Parathyroid adenoma (tissue), 2 donors: ENCODE results near the gene VSIG1.
A peak's percentile ranks its signal among the peaks of the same experiment; 100 is the strongest.

Experiments used
- H2AFZ ChIP-seq: fragments of 300-600 bp; sonication (generic); one replicate; pipeline ENCODE4 v1.7.0; 2017; ENCODE audit warnings: antibody characterized with exemption, mild to moderate bottlenecking
- H3K27ac ChIP-seq: fragments of 300-600 bp; sonication (generic); one replicate; pipeline ENCODE4 v1.7.0; 2017
- H3K27me3 ChIP-seq: fragments of 300-600 bp; sonication (generic); one replicate; pipeline ENCODE4 v1.7.0; 2017; ENCODE audit warnings: low read length; ENCODE audit not compliant: control insufficient read depth, insufficient read depth
- H3K36me3 ChIP-seq: fragments of 300-600 bp; sonication (generic); one replicate; pipeline ENCODE4 v1.7.0; 2017; ENCODE audit warnings: low read length; ENCODE audit not compliant: control insufficient read depth, insufficient read depth
- H3K4me1 ChIP-seq: fragments of 300-600 bp; sonication (generic); one replicate; pipeline ENCODE4 v1.7.0; 2017; ENCODE audit warnings: control low read depth
- H3K4me2 ChIP-seq: fragments of 300-600 bp; sonication (generic); one replicate; pipeline ENCODE4 v1.7.0; 2017; ENCODE audit warnings: low read length
- H3K4me3 ChIP-seq: fragments of 300-600 bp; sonication (generic); one replicate; pipeline ENCODE4 v1.7.0; 2017; ENCODE audit warnings: low read depth, low read length
- H3K79me2 ChIP-seq: fragments of 300-600 bp; sonication (generic); one replicate; pipeline ENCODE4 v1.7.0; 2017; ENCODE audit warnings: control low read depth
- H3K9ac ChIP-seq: fragments of 300-600 bp; sonication (generic); one replicate; pipeline ENCODE4 v1.7.0; 2017; ENCODE audit warnings: mild to moderate bottlenecking
- H3K9me3 ChIP-seq: fragments of 300-600 bp; sonication (generic); one replicate; pipeline ENCODE4 v1.7.0; 2017; ENCODE audit warnings: low read length; ENCODE audit not compliant: control insufficient read depth
- TF ChIP-seq, protein P1 (sequence below): fragments of 300-600 bp; sonication (generic); IDR thresholded peaks from one replicate; pipeline ENCODE4 v1.7.0; 2017; ENCODE audit warnings: antibody characterized with exemption, mild to moderate bottlenecking
- donor health status: primary hyperparathyroidism.

The VSIG1 gene

DNA sequence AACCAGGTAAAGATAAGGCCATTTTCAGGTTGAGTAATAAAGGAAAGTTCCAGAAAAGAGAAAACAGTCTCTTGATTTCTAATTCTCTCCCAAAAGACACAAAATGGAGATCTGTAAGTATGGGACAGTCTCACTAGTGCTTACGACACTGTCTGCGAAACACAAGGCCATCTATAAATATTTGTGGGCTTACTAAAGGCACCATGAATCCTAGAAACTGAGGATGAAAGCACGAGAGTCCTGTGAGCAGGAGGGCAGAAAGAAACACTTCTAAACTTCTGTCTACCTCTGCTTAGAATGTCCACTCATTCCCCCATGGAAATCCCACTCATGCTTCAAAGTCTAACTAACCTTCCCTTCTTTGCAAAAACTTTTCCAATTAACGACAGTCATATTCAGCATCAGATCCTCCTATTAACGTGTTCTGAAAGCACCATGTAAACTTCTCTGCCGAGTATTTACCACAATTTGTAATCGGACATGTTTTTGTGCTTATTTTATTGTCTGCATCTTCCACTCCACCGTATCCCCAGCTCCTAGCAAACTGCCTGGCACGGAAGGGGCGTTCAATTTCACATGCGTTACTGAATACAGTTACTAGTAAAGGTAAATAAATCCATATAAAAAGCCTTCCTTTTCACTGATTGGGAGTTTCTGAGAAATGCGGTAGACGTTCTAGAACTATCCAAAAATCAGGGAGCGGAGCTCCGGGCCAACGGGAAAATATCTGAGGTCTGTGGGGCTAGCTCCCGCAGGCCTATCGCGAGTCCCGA lies 45.8 kb downstream of the VSIG1 start:
- H3K27ac ChIP-seq: peak overlapping the region; percentile 66
- no peaks in the 10 kb centered on the region for H3K9me3 ChIP-seq
- peak overlapping the region; percentile 81 for H3K4me3 ChIP-seq
- peak overlapping the region; percentile 15 for H3K9ac ChIP-seq
- H3K4me1 ChIP-seq: no peaks in the 10 kb centered on the region
- no peaks in the 10 kb centered on the region for H3K27me3 ChIP-seq
- H2AFZ ChIP-seq: peak overlapping the region; percentile 79
- TF ChIP-seq, protein P1, sequence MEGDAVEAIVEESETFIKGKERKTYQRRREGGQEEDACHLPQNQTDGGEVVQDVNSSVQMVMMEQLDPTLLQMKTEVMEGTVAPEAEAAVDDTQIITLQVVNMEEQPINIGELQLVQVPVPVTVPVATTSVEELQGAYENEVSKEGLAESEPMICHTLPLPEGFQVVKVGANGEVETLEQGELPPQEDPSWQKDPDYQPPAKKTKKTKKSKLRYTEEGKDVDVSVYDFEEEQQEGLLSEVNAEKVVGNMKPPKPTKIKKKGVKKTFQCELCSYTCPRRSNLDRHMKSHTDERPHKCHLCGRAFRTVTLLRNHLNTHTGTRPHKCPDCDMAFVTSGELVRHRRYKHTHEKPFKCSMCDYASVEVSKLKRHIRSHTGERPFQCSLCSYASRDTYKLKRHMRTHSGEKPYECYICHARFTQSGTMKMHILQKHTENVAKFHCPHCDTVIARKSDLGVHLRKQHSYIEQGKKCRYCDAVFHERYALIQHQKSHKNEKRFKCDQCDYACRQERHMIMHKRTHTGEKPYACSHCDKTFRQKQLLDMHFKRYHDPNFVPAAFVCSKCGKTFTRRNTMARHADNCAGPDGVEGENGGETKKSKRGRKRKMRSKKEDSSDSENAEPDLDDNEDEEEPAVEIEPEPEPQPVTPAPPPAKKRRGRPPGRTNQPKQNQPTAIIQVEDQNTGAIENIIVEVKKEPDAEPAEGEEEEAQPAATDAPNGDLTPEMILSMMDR: no peak
- H3K4me2 ChIP-seq: peak overlapping the region; percentile 50
- H3K79me2 ChIP-seq: no peaks in the 10 kb centered on the region
- no peaks in the 10 kb centered on the region for H3K36me3 ChIP-seq

GRCh38 chrX:108091264-108091877 lies 46.5 kb downstream of the VSIG1 start, which contains the start of the genes ATG4A and PSMD10:
Gene ATG4A, plus strand, starts transcription at chrX:108091778. Its CDS starts 49 bp downstream, at chrX:108091827.
Gene PSMD10, minus strand, starts transcription at chrX:108091542. Its CDS starts 22 bp downstream, at chrX:108091520.
- Histone ChIP-seq H3K36me3 (no peaks in the 10 kb centered on the region), H3K4me2 (peak within 1 kb of the TSS; percentile 62), H3K27me3 (no peaks in the 10 kb centered on the region), H2AFZ (peak within 1 kb of the TSS; percentile 79), H3K27ac (peak within 1 kb of the TSS; percentile 66), H3K79me2 (no peaks in the 10 kb centered on the region), H3K9ac (peak within 1 kb of the TSS; percentile 15), H3K9me3 (no peaks in the 10 kb centered on the region), H3K4me1 (no peaks in the 10 kb centered on the region), H3K4me3 (peak within 1 kb of the TSS; percentile 81)
- TF ChIP-seq, protein P1: no peak

GRCh38 chrX:108091878-108092291 lies 47.0 kb downstream of the VSIG1 start:
- no peaks in the 10 kb centered on the region for H3K9me3 ChIP-seq
- peak overlapping the region; percentile 66 for H3K27ac ChIP-seq
- H3K36me3 ChIP-seq: no peaks in the 10 kb centered on the region
- no peaks in the 10 kb centered on the region for H3K79me2 ChIP-seq
- H3K9ac ChIP-seq: no peak overlapping the region
- no peaks in the 10 kb centered on the region for H3K27me3 ChIP-seq
- peak overlapping the region; percentile 81 for H3K4me3 ChIP-seq
- no peaks in the 10 kb centered on the region for H3K4me1 ChIP-seq
- H2AFZ ChIP-seq: peak overlapping the region; percentile 79
- peak overlapping the region; percentile 62 for H3K4me2 ChIP-seq
- TF ChIP-seq, protein P1: no peak

- Histone ChIP-seq H3K9me3 (no peaks in the 10 kb centered on the region), H3K4me2 (no peak overlapping the region), H3K4me1 (no peaks in the 10 kb centered on the region), H3K9ac (no peak overlapping the region), H3K4me3 (no peak overlapping the region), H3K79me2 (no peaks in the 10 kb centered on the region), H2AFZ (no peak overlapping the region), H3K36me3 (no peaks in the 10 kb centered on the region), H3K27me3 (no peaks in the 10 kb centered on the region), H3K27ac (no peak overlapping the region)
- TF ChIP-seq, protein P1: no peak
These were observed 52.5 kb downstream of the VSIG1 start for GRCh38 chrX:108097380-108097779.
